G401 (cell line): Measurements from ENCODE around the gene ITGB1BP2. TPM values are rescaled to one million over a fixed set of nuclear protein-coding genes. Genes with fewer than 3 reads are reported as not detected.
A peak's percentile ranks its signal among the peaks of the same experiment; 100 is the strongest.
"Not testable (repeated sequence)": the region's sequence is repeated elsewhere in the genome, so short reads cannot be mapped to it uniquely, and the experiment has no call there.

Experiments used
- DNase-seq: peaks from one replicate; pipeline ENCODE4 v3.0.0-alpha.2; 2015; ENCODE audit warnings: low spot score
- in situ Hi-C: cut with HindIII; loops from 2 replicates; pipeline ENCODE4 v1.10.0; 2016; ENCODE audit warnings: low sequenced_read_pairs, mixed read lengths
- total RNA-seq: library from RNA; depleted of rRNA; stranded (reverse); fragments of >200 nt; shearing (Covaris generic); gene quantifications from 2 replicates; pipeline ENCODE4 v1.2.3, GENCODE V29; 2014; rRNA removed

ITGB1BP2 gene
- 0.31 and 1.8 TPM in 2 replicates for total RNA-seq

GRCh38 chrX:71301195-71301924 is at the start of gene ITGB1BP2:
ITGB1BP2 (plus strand) TSS chrX:71301750; CDS start chrX:71301807, 57 bp downstream.
- peak; percentile 17 for DNase-seq
- in situ Hi-C loops, result no loop called here

DNA sequence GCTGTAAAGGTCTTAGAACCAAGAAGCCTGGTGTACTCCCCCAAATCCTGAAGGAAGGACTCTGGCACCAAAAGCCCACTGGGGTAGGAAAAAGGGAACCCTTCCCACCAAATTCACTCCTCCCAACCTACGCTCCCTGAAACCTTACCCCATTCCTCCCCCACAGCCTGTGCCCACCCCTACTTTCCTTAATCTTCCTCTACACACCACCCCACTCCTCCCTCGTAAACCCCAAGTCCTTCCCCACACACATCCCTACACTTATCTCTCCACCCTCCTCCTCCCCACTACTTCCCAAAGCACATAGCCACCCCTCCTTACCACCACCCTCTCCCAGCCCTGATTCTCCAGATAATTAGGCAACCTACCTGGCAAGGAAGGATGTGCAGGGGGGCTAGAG is 49.3 kb upstream of the ITGB1BP2 start:
- in situ Hi-C loops, result no loop called here
- no peak for DNase-seq

GRCh38 chrX:71253253-71254091 is 48.1 kb upstream of the ITGB1BP2 start:
- in situ Hi-C loops, result no loop called here

DNA sequence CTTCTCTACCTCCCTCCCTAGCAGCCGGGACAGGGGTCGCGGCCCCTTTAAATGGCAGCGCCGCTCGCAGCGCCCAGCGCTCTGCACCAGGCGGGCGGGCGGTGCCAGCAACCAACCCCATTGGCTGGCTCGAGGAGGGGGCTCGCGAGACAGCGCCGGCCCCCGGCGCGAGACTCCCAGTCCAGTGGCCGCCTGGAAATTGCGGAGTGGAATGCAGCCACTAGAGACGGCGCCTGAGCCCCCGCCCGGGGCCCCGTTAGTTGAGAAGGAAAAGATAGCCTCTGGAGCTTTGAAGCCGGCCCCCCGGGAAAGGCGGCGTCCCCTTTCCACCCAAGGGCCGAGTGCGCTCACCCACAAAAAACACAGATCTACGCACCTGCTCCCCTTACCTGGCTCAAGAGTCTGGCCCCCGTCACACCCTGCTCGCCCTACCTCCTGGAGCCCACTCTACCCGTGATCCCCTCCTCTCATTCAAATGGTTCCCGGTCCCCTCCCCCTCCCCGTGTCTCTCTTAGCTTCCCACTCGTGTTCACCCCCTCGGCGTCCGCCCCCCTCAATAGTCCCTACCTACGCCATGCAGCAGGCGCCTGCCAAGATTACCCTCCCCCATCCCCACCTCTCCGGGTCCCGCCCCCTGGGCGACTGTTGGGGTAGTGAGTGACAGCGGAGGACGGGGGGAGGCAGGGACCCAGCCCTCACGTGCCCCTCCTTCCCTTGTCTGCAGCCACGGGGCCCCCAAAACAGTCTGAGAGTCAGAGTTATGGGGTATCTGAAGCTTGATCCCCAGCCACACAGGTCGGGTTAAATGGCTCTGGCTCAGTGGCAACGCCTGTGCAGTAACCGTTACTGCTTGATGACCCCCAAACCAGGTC is 47.2 kb upstream of the ITGB1BP2 start, which contains the start of gene ZMYM3:
Gene ZMYM3 (minus strand): TSS at position 49 of the 872 bp plus-strand sequence. CDS start 885 bp downstream, outside the sequence.
- peak; percentile 86 for DNase-seq
- in situ Hi-C loops, result no loop called here

More at GRCh38 chrX:71253253-71254091, 48.1 kb upstream of the ITGB1BP2 start:
- DNase-seq, result peak; percentile 24

- in situ Hi-C loops, result no loop called here
- no peak for DNase-seq
Observed at GRCh38 chrX:71256051-71256450, 45.5 kb upstream of the ITGB1BP2 start.

- in situ Hi-C loops, result no loop called here
- no peak for DNase-seq
Observed at GRCh38 chrX:71256856-71257255, 44.7 kb upstream of the ITGB1BP2 start.

- in situ Hi-C loops, DNase-seq: not testable (repeated sequence)
Observed at GRCh38 chrX:71268624-71269023, 32.9 kb upstream of the ITGB1BP2 start.

DNA sequence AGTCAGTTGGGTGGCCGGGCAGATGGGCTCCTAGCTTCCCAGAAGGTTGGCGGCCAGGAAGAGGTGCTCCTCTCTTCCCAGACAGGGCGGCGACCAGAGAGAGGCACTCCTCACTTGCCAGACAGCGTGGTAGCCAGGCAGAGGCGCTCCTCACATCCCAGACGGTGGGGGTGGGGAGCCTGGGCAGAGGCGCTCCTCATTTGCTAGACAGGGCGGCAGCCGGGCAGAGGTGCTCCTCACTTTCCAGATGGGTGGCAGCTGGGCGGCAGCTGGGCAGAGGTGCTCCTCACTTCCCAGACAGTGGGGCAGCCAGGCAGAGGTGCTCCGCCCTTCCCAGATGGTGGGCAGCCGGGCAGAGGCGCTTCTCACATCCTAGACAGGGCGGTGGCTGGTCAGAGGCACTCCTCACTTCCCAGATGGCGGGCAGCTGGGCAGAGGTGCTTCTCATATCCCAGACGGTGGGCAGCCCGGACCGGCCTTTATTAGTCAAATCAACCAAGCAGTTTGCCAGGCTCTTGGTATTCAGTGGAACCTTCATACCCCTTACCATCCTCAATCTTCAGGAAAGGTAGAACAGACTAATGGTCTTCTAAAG is 31.7 kb upstream of the ITGB1BP2 start:
- in situ Hi-C loops, result no loop called here
- no peak for DNase-seq

- DNase-seq, in situ Hi-C loops: not testable (repeated sequence)
Observed at GRCh38 chrX:71272313-71272712, 29.2 kb upstream of the ITGB1BP2 start.

DNA sequence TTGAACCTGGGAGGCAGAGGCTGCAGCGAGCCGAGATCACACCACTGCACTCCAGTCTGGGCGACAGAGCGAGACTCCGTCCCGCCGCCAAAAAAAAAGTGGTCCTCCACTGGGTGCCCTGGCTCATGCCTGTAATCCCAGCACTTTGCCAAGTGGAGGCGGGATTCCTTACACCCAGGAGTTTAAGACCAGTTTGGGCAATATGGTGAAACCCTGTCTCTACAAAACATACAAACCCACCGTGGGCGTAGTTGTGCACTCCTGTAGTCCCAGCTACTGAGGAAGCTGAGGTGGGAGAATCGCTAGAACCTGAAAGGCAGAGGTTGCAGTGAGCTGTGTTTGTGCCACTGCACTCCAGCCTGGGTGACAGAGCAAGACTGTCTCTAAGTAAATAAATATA is 20.2 kb upstream of the ITGB1BP2 start:
- in situ Hi-C loops, result not testable (repeated sequence)

DNA sequence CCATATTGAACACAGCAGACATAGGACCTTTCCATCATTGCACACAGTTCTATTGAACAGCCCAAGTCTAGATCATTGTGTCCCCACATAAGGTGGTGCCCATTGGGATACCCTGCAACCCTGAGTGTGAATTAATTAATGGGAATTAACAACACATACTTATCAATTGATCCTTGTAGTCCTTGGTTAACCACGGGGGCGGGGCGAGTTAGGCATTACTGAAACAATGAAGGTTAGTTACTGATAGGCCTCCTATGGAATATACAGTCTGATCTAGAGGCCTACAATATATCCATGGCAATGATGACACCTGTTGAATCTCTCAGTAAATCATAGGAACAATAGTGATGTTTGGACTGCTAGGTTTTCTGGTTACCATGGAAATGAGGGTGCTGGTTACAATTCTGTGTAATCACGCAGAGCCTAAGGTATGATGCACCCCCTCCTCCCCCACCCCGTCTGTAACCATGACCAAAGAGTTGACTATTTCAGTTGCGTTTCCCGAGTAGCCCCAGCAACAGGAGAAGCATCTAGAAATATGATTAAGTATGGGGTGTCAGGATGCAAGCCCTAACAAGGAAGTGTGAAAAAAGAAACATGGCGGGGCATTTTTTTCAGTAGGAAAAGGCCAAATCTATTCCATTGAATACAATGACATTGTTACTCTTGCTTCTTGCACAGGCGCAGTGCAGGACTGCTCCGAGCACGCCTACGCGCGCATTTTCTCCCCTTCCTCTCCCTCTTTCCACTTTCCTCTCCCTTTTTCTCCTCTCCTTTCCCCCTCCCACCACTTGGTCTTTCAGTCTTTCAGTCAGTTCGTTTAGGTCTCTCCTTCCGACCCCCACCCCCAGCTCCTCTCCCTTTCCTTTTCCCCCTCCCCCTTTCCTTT is 18.8 kb upstream of the ITGB1BP2 start:
- in situ Hi-C loops, result no loop called here
- no peak for DNase-seq

More for the DNA sequence above, 20.2 kb upstream of the ITGB1BP2 start:
- DNase-seq, result not testable (repeated sequence)

DNA sequence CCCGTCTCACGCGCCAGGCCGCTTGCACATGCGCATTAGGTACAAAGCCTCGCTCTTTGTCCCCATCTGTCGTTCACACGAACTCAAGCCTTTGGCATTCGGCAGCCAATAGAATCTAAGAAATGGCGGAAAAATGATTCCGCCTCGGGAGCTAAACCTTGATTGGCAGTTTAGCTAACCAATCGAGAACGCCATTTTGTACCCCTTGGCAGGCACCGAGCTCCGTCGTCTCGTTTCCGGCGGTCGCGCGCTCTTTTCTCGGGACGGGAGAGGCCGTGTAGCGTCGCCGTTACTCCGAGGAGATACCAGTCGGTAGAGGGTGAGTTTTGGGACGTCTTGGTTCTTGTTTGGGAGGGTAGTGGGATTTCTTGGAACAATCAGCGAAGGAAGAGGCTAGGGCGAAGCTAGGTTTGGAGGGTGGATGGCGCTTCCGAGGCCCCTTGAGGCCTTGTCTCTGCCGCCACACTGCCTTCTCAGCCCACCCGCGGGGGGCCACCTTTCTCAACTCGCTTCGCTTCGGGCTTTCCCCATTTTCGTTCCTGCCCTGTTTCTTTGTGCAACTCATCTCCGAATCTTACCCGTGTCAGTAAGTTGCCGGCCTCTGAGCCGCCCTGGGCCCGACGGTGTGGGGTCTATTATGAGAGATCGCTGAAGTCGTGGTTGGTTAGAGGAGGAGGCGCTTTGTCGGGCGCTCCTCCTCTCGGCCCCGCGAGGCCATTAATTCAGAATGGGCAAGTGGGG is 18.0 kb upstream of the ITGB1BP2 start, which contains the start of gene NONO:
Gene NONO (plus strand): TSS at position 233 of the 741 bp plus-strand sequence. CDS start 7,003 bp downstream, outside the sequence.
- in situ Hi-C loops, result no loop called here
- DNase-seq, result peak; percentile 95

DNA sequence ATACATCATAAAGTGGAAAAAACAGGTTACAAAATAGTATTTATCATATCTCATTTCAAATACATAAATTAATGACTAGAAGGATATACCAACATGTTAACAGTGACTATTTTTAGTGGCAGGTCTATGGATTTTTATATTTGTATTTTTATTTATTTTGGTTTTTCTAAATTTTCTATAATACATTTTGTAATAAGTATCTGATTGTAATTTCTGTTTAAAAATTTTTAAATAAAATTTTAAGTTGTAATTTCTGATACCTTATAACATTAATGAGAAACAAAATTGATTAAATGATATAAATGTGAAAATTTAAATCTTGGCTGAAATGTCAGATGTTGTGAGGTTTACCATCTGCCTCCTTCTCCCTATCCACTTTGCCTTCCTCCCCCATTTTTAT is 15.6 kb upstream of the ITGB1BP2 start:
- in situ Hi-C loops, result no loop called here
- DNase-seq, result no peak

GRCh38 chrX:71291381-71291780 is 10.2 kb upstream of the ITGB1BP2 start:
- DNase-seq, result no peak
- in situ Hi-C loops, result no loop called here

GRCh38 chrX:71292669-71293365 is 8.7 kb upstream of the ITGB1BP2 start:
- in situ Hi-C loops, result no loop called here
- no peak for DNase-seq

- in situ Hi-C loops, result no loop called here
- no peak for DNase-seq
Observed at GRCh38 chrX:71296806-71297205, 4.7 kb upstream of the ITGB1BP2 start.
